ENCODE data around the gene PDP2. TPM values are rescaled to one million over a fixed set of nuclear protein-coding genes. Genes with fewer than 3 reads are reported as not detected.

Gene PDP2
- polyA plus RNA-seq, 1 experiment = 12.1 TPM

DNA sequence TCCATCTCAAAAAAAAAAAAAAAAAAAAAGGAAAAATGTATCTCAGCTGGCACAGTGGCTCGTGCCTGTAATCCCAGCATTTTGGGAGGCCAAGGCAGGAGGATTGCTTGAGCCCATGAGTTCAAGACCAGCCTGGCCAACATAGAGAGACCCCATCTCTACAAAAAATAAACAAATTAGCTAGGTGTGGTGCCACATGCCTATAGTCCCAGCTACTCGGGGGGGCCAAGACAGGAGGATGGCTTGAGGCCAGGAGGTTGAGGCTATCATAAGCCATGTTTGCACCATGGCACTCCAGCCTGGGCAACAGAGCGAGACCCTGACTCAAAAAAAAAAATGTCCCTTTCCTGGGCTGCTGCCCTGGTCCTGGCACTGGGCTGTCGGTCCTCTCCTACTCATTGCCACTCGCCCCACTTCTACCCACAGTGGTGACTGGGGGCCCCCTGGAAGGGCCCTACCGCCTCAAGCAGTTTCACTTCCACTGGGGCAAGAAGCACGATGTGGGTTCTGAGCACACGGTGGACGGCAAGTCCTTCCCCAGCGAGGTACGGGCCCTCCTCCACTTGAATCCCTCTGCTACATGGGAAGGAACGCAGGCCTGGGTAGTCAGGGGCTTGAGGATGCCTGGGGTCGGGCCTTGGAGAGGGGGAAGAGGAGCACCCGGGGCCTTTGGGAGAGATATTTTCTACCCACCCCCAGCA lies 30.1 kb upstream of the PDP2 start:
- Histone ChIP-seq H3K27ac (ENCODE audit: low read depth, low read length) (no peak overlapping the region), H3K27me3 (ENCODE audit: control insufficient read depth, insufficient read depth, low read length) (peaks cover 47% of the 10 kb centered on the region), H3K4me3 (ENCODE audit: low read depth, low read length) (no peak overlapping the region), H3K9me3 (ENCODE audit: control insufficient read depth, insufficient read depth, low read length) (no peaks in the 10 kb centered on the region)
- no peak for DNase-seq (ENCODE audit: low read depth, low spot score)
- ChIA-PET CTCF (interaction anchor here (1.2 to 11.7 kb wide), 3 partner anchors 18 to 23 kb away, joined by 3 to 97 read pairs (median 10); partner anchors contain the start of gene NAE1), POLR2A (no interaction called here)
- TF ChIP-seq, protein P1, sequence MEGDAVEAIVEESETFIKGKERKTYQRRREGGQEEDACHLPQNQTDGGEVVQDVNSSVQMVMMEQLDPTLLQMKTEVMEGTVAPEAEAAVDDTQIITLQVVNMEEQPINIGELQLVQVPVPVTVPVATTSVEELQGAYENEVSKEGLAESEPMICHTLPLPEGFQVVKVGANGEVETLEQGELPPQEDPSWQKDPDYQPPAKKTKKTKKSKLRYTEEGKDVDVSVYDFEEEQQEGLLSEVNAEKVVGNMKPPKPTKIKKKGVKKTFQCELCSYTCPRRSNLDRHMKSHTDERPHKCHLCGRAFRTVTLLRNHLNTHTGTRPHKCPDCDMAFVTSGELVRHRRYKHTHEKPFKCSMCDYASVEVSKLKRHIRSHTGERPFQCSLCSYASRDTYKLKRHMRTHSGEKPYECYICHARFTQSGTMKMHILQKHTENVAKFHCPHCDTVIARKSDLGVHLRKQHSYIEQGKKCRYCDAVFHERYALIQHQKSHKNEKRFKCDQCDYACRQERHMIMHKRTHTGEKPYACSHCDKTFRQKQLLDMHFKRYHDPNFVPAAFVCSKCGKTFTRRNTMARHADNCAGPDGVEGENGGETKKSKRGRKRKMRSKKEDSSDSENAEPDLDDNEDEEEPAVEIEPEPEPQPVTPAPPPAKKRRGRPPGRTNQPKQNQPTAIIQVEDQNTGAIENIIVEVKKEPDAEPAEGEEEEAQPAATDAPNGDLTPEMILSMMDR (IDR thresholded peaks at IDR 0.05; ENCODE audit: low read depth, low read length) = no peak

DNA sequence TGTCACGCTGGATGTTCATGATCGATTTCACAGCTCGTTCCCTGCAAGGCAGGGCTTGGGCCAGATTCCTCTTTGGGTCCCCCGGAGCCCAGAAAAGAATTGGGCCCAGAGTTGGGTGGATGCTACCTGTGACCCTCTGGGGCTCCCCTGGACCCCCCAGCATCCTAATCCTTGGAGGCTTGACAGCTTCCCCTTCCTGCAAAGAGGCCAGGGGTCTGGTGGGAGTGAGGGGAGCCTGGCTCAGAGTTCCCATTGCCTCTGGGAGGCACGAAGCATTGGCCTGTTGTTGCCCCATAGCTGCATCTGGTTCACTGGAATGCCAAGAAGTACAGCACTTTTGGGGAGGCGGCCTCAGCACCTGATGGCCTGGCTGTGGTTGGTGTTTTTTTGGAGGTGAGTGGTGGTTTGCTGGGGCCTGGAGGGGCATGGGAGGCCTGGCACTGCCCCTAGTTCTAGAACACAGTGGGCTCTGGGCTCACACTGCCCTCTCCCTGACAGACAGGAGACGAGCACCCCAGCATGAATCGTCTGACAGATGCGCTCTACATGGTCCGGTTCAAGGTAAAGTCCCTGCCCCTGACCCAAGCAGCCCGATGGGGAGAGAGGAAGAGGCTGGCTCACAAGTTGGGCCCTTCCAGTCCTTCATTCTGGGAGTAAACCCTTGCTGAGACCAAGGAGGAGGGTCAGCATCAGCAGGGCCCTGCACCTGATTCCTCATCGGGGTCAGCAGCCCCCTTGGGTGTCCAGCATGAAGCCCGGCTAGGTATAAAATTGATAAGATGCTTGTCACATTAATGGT lies 28.9 kb upstream of the PDP2 start:
- ChIA-PET POLR2A (no interaction called here), CTCF (interaction anchor here (1.2 to 11.7 kb wide), 3 partner anchors 16 to 22 kb away, joined by 3 to 97 read pairs (median 10); partner anchors contain the start of gene NAE1)
- Histone ChIP-seq H3K9me3 (ENCODE audit: control insufficient read depth, insufficient read depth, low read length) (no peaks in the 10 kb centered on the region), H3K27ac (ENCODE audit: low read depth, low read length) (no peak overlapping the region), H3K27me3 (ENCODE audit: control insufficient read depth, insufficient read depth, low read length) (peaks cover 36% of the 10 kb centered on the region), H3K4me3 (ENCODE audit: low read depth, low read length) (no peak overlapping the region)
- DNase-seq (ENCODE audit: low read depth, low spot score) = no peak
- TF ChIP-seq, protein P1 (IDR thresholded peaks at IDR 0.05; ENCODE audit: low read depth, low read length) = no peak

DNA sequence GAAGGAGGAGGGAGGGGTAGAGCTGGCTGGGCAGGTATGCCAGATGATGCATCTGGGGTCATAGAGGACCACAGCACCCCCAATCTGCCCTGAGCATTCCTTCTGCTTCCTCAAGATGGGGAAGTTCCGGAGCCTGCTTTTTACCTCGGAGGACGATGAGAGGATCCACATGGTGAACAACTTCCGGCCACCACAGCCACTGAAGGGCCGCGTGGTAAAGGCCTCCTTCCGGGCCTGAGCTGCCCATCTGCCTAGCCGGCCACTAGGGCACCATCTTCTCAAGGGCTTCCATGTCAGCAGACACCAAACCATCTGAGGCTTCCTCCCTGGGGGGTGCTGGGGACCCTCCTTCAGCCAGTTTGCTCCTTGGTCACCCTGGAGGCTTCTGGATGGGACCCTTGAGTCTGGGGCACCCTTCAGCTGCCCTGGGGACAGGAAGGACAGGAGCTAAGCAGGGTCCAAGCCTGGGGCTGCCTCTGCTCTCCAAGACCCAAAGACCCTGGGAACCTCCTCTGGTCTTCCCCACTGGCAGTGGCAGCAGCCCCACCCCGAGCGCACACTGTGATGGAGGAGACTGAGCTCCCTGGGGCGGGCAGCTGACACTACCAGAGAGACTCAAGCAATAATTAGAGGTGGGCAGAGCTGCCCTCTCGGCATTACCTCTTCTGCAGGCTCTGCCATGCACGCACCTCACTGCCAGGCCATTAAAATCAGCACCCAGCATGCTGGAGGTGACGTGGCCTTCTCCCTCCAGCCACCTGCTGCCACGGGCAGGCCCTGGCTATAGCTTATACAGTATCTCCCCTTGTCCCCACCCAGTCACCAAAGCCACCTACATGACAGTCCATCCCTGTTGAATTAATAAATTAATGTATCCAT lies 26.8 kb upstream of the PDP2 start:
- DNase-seq (ENCODE audit: low read depth, low spot score) = no peak
- TF ChIP-seq, protein P1 (IDR thresholded peaks at IDR 0.05; ENCODE audit: low read depth, low read length) = no peak
- POLR2A ChIA-PET = no interaction called here
- CTCF ChIA-PET = interaction anchor here (0.7 to 1.8 kb wide), 3 partner anchors 14 to 23 kb away, joined by 3 to 9 read pairs (median 5); partner anchors contain the start of gene NAE1
- Histone ChIP-seq H3K4me3 (ENCODE audit: low read depth, low read length) (no peak overlapping the region), H3K27ac (ENCODE audit: low read depth, low read length) (no peak overlapping the region), H3K27me3 (ENCODE audit: control insufficient read depth, insufficient read depth, low read length) (peaks cover 20% of the 10 kb centered on the region), H3K9me3 (ENCODE audit: control insufficient read depth, insufficient read depth, low read length) (no peaks in the 10 kb centered on the region)

DNA sequence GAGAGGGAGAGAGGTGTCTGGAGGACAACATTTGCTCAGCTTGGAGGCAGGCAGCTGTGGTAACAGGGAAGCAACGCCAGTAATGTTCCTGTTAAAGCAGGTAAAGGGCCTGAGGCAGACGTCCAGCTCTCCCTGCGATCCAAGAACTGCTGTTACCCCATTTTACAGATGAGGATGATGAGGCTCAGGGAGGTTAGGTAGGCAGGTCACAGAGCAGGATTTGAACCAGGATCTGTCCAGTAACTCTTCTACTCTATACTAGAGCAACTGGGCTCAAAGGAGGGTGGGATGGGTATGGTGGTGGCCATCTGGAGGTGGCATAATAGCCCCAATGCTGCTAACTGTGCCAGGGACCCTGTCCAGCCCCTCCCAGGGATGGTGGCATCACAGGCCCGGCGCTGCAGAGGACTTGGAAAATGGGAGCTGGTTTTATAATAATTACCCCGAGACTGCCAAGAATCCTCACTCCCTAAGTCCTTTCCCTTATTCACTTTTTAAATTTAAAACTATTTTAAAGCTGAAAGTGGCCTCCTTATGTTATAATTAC lies 24.1 kb upstream of the PDP2 start:
- no peak for DNase-seq (ENCODE audit: low read depth, low spot score)
- Histone ChIP-seq H3K9me3 (ENCODE audit: control insufficient read depth, insufficient read depth, low read length) (no peaks in the 10 kb centered on the region), H3K27ac (ENCODE audit: low read depth, low read length) (no peak overlapping the region), H3K4me3 (ENCODE audit: low read depth, low read length) (no peak overlapping the region), H3K27me3 (ENCODE audit: control insufficient read depth, insufficient read depth, low read length) (peaks cover 11% of the 10 kb centered on the region)
- CTCF ChIA-PET = interaction anchor here (1.0 to 6.7 kb wide), 3 partner anchors 12 to 26 kb away, joined by 5 to 54 read pairs (median 18); partner anchors contain the start of gene NAE1
- TF ChIP-seq, protein P1 (IDR thresholded peaks at IDR 0.05; ENCODE audit: low read depth, low read length) = no peak
- POLR2A ChIA-PET = no interaction called here

Data from AG04450 (cell line).